ENCODE data around the gene GUCY2D.
"Not testable (repeated sequence)": the region's sequence is repeated elsewhere in the genome, so short reads cannot be mapped to it uniquely, and the experiment has no call there.

The GUCY2D gene

GRCh38 chr17:8044819-8045810 lies 42.7 kb downstream of the GUCY2D start:
- DNase-seq (ENCODE audit: low read depth), result no peak

- no peak for DNase-seq (ENCODE audit: low read depth)
These were observed 44.0 kb downstream of the GUCY2D start for GRCh38 chr17:8046306-8046928.

DNA sequence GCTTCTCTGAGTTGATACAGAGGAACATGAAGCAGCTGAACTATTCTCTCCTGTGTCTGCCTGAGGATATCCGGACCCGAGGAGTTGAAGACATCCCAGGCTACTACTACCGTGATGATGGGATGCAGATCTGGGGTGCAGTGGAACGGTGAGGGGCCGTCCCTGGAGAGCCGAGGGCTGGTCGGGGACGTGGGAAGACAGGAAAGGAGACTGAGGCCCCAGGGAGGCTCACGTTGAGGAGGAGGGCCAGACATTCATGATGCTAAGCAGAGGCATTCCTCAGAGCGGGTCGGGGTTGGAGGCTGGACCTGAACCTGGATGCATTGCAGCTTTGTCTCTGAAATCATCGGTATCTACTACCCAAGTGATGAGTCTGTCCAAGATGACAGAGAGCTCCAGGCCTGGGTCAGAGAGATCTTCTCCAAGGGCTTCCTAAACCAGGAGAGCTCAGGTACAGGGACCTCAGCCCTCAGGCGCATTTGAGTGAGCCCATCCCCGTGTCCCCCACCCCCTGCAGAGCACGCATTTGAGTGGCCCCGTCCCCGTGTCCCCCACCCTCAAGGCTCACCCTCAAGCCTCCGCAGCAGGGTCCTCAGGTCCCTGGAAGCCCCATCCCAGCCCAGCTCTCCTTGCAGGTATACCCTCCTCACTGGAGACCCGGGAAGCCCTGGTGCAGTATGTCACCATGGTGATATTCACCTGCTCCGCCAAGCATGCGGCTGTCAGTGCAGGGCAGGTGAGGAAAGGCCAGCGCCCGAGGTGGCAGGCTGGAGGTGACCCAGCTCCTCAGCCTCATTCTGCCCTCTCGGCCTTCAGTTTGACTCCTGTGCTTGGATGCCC lies 44.7 kb downstream of the GUCY2D start:
- no peak for DNase-seq (ENCODE audit: low read depth)

- no peak for DNase-seq (ENCODE audit: low read depth)
These were observed 45.3 kb downstream of the GUCY2D start for GRCh38 chr17:8047769-8048110.

GRCh38 chr17:8048236-8048635 lies 45.8 kb downstream of the GUCY2D start:
- no peak for DNase-seq (ENCODE audit: low read depth)

- no peak for DNase-seq (ENCODE audit: low read depth)
These were observed 46.3 kb downstream of the GUCY2D start for GRCh38 chr17:8048736-8049135.

DNA sequence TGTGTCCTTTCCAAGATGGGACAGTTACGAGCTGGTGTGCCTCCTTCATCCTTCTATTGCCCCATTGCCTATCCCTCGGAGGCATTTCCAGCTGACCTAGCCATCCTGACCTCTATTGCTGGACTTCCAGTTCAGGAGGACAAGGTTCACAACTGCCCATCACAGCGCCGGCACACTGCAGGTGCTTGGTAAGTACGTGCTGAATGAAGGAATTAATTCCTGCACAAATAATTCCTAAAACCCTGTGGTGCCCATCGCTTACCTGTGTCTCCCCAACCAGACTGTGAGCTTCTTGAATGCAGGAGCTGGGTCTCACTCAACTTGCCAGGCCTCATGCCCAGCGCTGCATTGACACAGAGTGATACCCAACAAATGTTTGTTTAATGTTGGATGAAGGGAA lies 49.4 kb downstream of the GUCY2D start:
- no peak for DNase-seq (ENCODE audit: low read depth)

DNA sequence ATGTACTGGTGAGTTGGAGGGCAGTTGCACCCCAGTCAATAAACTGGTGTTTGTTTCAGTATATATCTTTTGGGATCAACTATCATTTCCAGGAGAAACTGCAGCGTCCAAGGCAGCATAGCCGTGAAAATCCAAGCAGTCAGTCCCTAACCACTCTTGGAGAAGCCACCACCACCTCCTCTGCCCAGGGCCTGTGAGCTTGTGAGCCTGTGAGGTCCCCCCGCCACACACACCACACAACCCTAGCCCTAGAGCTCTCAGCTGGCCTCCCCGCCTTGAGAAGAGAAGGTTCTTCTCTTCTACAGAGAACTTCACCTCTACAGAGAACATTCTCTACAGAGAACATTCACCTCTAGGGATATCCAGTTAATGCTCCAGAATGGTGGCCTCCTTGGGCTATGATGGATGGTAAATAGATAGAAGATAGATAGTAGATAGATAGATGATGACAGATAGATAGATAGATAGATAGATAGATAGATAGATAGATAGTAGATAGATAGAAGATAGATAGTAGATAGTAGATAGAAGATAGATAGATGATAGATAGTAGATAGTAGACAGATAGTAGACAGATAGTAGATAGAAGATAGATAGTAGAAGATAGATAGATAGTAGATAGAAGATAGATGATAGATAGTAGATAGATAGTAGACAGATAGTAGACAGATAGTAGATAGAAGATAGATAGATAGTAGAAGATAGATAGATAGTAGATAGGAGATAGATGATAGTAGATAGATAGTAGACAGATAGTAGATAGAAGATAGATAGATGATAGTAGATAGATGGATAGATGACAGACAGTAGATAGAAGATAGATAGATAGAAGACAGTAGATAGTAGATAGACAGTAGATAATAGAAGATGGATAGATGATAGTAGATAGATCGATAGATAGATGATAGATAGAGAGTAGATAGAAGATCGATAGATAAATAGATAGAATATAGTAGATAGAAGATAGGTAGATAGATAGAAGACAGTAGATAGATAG lies 50.1 kb downstream of the GUCY2D start:
- DNase-seq (ENCODE audit: low read depth), result no peak

DNA sequence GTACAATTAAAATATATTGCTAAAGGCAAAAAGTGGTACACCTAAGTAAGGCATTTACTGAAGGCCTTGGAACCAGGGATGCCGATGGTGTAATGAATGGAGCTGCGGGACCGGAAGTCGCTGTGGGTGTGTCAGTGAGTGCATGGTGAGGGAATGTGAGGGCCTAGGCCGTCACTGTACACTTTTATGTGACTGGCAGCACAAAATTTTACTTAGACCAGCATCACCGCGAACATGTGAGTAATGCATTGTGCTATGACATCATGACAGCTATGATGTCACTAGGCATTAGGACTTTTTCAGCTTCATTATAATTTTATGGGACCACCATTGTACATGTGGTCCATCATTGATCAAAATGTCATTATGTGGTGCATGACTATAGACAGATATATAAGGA lies 51.2 kb downstream of the GUCY2D start:
- no peak for DNase-seq (ENCODE audit: low read depth)

- no peak for DNase-seq (ENCODE audit: low read depth)
These were observed 53.4 kb downstream of the GUCY2D start for GRCh38 chr17:8055851-8056231.

- DNase-seq (ENCODE audit: low read depth), result no peak
These were observed 54.0 kb downstream of the GUCY2D start for GRCh38 chr17:8056232-8056975.

- no peak for DNase-seq (ENCODE audit: low read depth)
These were observed 54.7 kb downstream of the GUCY2D start for GRCh38 chr17:8056976-8057625.

DNA sequence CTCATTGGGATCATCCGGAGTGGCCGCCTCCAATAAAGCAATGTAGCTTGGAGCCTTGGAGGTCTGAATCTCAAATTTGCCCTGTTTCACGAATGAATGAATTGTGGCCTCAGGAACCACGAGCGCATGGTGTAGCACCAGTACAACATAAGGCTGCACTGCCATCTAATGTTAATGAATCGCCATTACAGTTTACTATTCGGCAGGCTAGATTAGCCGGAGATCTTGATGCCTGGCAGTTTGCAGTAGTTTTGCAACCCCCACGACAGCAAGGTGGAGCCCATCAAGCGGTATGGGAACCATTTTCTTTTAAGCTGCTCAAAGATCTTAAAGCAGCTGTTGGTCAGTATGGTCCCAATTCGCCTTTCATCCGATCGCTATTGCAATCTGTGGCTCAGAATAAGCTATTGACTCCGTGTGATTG lies 55.3 kb downstream of the GUCY2D start:
- DNase-seq (ENCODE audit: low read depth), result no peak

- DNase-seq (ENCODE audit: low read depth), result no peak
These were observed 56.7 kb downstream of the GUCY2D start for GRCh38 chr17:8059131-8059530.

DNA sequence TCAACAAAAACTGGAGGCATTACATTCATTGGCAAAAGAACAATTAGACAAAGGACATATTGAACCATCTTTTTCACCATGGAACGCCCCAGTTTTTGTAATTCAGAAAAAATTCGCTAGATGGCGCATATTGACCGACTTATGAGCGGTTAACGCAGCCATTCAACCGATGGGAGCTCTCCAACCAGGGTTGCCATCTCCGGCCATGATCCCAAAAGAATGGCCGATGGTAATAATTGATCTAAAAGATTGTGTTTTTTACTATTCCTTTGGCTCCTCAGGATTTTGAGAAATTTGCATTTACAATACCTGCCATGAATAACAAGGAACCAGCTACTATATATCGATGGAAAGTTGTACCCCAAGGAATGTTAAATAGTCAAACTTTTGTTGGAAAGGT lies 57.9 kb downstream of the GUCY2D start:
- no peak for DNase-seq (ENCODE audit: low read depth)

DNA sequence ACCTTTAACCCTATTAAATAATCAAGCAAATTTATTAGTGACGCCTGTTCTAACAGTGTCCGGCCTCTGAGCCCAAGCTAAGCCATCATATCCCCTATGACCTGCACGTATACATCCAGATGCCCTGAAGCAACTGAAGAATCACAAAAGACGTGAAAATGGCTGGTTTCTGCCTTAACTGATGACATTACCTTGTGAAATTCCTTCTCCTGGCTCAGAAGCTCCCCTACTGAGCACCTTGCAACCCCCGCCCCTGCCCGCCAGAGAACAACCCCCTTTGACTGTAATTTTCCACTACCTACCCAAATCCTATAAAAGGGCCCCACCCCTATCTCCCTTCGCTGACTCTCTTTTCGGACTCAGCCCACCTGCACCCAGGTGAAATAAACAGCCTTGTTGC lies 59.4 kb downstream of the GUCY2D start:
- not testable (repeated sequence) for DNase-seq (ENCODE audit: low read depth)

DNA sequence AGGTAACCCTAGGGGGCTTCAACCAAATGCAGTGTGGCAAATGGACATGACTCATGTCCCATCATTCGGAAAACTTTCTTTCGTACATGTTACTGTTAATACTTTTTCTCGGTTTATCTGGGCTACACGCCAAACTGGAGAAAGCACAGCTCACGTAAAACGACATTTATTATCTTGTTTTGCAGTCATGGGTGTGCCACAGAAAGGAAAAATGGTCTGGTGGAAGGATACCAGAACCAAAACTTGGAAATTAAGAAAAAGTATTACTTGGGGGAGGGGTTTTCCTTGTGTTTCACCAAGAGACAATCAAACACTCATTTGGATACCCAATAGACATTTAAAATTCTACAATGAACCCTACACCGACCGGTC lies 60.0 kb downstream of the GUCY2D start:
- no peak for DNase-seq (ENCODE audit: low read depth)

DNA sequence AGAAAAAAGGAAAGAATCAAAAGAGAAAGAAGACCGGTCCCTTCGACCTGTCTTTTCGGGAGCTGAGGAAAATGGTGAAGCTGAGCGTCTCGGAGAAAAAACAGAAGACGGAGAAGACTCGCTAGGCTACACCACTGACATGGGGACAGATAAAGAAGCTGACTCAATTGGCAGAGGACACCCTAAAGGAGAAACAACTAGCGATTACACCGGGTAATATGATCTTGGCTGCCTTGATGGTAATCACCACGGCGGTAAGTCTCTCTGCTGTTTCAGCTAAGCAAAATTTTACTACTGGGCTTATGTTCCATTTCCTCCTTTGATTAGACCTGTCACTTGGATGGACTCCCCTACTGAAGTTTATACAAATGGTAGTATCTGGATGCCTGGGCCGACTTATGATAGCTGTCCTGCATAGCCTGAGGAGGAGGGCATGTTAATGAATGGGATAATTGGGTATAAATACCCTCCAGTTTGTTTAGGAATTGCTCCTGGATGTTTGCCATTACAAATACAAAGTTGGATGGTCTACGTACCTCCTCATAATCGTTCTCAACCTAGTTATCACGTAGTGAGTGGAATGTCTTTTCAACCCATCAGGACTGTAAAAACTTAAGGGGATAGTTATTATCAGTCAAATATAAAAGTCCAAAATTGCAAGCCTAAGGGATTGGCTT lies 60.5 kb downstream of the GUCY2D start:
- DNase-seq (ENCODE audit: low read depth), result no peak

GRCh38 chr17:8063761-8064534 lies 61.5 kb downstream of the GUCY2D start:
- DNase-seq (ENCODE audit: low read depth), result no peak
